GM19463 (cell line): ENCODE results near the gene STK39.

Experiments
- ATAC-seq: cut with Tn5 transposase; IDR thresholded peaks from one replicate; pipeline ENCODE4 v1.9.1; 2021; ENCODE audit warnings: mild to moderate bottlenecking, moderate library complexity; ENCODE audit not compliant: unreplicated experiment

Gene STK39

DNA sequence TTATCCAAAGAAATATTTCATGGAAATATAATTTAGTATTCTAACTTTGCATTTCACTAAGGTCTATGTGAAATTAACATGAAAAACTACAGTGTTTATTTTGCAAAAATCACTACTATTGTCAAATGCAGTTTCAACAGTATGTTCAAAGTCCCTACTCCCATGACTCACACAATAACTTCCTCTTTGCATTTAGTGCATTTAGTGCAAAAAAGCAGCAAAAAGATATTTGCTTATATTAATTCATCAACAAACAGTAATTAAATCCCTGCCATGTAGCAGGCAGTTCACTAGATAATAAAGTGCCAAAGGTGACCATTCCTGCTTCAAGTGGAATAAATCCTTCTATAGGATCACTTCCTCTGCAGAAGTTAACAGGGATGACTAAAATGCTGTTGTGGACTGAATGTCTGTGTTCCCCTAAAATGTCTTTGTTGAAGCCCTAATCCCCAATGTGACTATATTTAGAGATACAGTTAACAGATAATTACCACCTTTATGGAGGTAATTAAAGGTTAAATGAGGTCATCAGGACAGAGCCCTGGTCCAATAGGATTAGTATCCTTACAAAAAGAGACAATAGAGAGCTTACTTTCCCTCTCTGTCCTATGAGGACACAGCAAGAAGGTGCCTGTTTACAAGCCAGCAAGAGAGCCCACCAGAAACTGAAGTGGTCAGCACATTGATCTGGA lies 61.7 kb downstream of the STK39 start:
- ATAC-seq, result no peak

DNA sequence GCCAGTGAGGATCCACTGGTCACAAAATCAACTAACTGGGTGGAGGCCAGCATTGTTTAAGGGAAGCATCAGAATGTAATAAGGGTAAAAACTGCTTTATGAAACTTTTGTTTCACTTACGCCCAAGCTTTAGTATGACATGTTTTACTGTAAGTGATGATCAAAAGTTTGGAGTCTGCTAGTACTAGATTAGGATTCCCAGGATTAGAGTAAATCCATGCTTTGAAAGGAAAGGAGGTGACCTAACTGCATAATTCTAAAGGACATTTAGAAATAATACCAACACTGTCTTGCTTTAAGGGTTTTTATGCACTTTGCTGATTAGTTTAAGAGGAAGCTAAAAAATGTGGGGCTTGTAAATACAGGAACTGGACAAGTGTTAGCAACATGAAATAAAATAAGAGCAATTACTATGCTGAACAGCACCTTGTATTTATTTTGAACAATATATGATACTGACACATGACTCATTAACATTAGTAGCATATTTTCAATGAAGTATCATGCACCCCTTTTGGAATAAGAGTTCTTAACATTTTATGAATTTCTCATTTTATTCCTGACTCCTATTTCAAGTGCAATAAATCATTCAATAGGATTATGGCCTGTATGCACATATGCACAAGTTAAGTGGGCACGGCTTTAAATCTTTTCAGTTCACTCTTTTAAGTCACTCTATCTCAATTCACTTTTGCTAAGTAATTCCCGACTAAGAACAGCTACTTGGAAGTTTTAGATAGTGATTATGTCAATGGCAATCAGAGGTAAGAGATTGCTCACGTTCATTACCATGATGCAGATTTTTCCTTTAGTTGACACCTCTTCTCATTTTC lies 62.5 kb downstream of the STK39 start:
- no peak for ATAC-seq

DNA sequence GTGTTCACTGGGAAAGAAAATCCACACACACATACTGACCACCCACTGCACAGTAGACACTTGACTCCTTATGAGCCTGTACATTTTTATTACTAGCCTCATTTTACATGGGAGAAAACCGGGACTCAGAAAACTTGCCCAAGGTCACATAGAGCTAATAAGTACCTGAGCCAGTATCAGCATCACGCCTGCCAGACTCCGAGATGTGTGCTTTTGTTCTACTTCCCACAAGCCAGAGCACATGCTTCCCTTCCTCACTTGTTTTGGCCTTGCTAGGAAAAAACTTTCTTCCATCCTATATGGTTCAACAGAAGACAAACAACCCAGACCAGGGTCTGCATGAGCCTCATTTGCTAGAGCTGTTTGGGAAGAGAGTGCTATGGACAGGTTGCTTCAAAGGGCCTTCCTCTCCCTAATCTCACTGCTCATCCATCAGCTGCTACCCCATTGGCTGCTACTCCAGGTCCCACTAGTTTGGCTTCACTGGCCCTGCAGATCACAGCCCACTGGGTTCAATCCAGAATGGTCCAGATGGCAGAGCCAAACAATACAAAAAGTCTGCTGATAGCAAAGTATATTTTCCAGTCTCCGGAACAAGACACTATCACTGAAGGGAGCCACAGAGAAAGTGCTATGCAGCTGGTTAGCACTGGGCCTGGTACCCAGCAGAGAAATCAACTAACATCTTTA lies 63.9 kb downstream of the STK39 start:
- no peak for ATAC-seq

DNA sequence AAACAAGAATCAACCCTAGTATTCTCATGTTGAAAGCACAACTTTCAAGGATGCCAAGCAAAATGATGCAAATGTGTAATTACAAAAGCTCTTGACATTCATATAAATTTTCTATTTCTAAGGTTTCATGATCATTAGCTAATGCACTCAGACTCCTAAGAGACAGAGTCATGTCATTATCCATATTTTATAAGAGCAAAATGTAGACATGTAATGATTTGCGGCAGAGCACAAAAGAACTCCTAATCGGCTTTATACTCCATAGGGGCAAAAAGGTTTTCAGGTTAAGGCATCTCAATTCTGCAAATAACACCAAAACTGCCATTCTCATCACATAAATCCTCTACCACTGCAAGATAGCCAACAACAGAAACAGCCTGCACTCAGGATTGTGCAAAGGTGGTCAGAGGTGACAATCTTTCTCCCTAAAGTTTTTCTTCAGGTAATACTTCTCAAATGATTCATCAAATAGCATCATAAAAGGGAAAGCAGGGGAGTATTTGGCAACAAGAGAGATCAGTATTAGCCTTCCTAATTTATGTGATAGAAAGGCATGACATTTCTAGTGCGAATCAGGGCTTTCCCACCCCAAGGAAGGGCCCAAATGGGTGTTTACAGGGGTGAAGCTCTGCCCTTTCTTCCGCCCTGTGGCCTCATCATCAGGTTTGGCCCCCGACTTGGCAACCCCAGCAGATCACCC lies 64.7 kb downstream of the STK39 start:
- ATAC-seq, result no peak

DNA sequence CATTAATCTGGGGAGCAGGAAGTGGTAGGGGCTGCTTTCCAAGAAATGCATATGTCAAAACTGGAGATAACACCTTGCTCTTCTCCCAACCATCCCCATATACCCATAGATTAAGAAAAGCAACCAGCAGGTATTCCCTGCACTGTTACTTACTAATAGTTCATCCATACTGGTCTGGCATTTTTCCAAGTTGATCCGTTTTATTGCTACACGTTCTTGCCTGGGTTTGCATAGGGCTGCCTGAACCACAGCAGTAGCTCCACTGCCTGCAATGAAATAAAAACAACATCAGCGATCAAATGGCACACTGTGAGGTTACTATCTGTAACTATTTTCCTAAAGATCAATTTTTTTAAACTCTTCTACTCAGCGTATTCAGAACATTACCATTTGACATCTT lies 65.6 kb downstream of the STK39 start:
- no peak for ATAC-seq

DNA sequence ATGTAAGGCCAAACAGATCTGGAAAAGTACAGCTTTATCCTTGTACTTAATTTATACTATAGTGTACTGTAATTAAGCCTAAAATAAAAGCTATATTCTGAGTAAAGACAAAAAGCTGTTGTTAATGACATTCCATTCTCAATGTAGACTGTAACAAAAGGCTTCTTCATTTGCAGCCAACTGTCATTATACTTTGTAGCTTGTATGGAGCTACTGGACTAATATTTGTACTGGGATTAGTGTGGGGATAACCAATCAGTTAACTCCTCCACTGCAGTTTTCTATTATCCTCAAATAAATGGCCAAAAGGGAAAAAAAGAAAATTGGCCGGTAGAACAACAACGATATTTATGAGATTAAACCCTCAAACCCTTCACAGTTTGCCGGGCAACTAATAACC lies 66.5 kb downstream of the STK39 start:
- no peak for ATAC-seq

DNA sequence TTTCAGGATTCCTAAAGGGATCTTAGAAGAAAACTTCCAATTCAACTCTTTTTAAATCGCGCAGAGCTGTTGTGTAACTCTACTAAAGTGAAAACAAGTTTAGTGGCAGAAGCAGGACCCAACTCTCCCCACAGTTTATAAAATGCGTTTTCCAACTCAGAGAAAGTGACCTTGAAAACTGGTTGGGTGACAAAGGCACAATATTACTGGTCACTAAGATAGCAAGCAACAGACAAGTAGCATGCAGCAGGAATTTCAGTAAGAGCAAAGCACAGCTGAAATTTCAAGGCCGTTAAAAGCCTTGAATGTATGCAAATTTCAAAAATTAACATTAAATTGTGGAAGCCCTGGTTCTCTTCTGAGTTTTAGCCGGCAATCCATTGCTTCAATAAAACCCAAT lies 66.9 kb downstream of the STK39 start:
- ATAC-seq, result no peak

DNA sequence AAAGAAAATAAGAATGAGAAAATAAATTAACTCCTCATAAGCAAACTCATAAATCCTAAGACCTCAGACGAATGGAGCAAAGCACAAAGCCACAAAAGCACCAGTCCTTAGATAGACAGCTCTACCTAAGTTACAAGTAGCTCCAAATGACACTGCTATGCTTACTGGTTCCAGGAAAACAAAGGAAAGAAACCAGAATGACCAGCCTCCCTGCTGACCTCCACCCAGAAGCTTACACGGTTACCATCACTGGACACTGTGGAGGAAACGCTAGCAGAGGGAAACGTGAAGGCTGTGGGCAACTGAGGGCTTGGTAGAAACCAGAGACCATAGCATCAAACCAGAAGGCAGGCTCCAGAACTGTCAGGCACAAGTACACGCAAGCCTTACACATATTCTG lies 67.8 kb downstream of the STK39 start:
- no peak for ATAC-seq

DNA sequence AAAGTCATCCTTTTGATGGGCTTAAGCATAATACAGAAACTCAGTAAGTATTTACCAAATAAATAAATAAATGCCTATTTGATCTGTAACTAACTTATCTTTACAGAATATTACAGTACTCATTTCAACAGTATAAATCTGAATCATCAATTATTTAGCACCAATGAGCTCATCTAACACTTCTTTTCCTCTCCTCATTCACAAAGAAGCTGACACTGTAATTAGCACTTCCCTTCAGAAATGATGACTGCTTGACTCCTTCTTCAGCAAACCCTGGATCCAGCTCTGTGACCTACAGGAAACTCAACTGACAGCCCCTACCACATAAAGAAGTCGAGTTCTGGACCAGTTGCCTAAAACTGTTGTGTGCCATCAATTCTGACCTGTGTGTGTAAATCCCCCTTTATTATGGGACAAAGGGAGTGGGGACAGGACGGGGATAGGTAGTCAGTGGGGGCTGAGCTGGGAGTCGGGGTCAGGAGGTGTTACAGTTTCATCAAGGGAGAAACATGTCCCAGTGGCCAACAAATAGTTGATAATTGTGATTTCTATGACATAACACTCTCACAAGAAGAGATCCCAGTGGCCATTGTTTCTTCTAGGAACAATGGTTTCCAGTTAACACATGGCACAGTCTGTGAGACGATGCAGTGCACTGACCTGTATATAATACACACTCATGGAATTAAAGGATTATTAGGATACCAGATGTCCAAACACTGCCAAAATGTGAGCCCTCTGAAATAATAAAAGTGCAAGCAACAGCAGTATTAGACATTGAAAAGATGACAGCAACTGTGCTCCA lies 68.7 kb downstream of the STK39 start:
- no peak for ATAC-seq

DNA sequence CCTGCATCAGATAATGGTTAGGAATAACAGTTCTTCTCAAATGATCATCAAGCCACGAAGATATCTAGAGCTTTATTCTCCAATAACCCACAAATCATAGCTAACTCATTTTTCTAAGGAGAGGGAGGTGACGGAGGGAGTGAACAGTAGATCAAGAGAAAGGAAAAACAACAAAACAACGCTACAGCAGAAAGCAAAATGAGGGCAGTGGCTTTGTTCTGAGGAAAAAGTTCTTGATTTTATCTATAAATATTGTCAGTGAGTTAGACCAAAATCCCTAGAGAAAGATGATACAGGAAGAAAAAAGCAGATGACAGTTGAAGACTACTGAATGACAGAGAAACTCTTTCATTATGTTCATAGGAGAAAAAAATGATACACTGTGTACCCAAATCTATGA lies 71.0 kb downstream of the STK39 start:
- ATAC-seq, result no peak

DNA sequence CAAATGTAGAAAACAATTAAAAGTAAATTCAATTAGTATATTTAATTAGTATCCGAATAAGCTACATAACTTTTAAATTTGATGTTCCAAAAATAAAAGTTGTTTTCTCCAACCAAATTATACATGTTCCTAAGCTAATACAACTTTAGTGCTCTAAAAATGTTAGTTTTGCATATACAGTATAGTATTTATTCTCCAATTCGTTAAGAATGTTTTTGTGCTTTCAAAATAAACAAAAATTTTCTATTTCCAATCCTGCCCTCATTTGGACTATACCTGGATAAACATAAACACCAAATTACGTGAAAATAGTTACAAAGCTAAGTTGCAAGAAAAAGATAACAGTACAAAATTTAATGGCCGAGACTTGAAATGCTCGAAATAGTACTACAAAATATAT lies 71.9 kb downstream of the STK39 start:
- no peak for ATAC-seq

DNA sequence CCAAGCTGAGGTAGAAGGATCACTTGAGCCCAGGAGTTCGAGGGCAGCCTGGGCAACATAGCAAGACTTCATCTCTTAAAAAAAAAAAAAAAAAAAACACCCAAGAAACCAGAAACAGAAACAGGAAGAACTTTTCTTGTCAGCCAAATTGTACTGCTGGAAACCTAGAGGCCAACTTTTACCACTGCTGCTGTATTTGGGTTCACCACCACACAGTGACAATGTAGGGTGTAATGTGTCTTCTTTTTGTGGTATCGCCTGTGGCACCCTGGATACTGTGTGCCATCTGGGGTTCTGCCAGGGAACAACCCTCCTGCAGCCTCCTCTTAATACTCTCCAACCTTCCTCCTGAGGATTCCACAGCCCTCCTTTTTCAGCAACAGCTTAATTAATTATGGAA lies 72.6 kb downstream of the STK39 start:
- no peak for ATAC-seq

DNA sequence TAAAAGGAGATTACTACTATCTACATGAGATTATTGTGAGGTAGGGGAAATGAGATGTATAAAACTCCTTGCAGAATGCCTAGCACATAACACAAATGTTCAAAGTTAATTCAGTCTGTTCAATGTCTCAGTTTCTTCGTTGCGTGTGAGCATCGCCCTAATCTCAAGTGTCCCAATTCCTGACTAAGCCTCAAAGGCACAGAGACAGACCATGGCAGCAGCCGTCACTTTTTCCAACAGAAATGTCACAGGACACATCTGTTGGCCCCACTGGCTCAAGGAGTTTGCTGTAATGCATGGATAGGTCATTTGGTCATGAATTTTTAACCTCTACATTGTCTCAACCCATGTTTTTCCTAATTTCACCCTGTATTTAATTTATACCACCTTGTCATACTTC lies 75.3 kb downstream of the STK39 start:
- ATAC-seq, result no peak

DNA sequence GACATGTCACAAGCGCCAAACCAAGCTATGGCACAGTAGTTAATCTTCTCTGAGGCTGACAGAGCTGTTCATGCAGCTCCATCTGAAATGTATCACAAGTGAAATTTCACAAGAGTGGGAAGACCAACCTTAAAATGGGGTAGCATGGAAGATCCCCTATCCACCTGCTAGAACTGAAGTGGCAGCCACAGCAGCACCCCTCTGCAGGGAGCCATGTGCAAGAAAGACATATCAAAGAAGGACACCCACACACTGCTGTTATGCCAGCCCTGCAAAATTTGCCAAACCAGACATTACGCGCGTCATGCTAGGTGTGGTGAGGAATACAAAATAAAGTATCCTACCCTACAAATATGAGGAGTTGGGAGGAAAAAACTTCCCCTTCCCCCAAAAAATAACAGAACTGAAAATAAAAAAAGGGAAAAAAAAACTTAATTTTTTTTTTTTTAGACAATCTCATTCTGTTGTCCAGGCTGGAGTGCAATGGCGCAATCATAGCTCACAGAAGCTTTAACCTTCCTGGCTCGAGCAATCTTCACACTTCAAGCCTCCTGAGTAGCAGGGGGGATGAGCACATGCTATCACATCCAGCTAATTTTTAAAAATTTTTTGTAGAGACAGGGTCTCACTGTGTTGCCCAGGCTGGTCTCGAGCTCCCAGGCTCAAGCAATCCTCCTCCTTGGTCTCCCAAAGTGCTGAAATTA lies 76.2 kb downstream of the STK39 start:
- no peak for ATAC-seq

DNA sequence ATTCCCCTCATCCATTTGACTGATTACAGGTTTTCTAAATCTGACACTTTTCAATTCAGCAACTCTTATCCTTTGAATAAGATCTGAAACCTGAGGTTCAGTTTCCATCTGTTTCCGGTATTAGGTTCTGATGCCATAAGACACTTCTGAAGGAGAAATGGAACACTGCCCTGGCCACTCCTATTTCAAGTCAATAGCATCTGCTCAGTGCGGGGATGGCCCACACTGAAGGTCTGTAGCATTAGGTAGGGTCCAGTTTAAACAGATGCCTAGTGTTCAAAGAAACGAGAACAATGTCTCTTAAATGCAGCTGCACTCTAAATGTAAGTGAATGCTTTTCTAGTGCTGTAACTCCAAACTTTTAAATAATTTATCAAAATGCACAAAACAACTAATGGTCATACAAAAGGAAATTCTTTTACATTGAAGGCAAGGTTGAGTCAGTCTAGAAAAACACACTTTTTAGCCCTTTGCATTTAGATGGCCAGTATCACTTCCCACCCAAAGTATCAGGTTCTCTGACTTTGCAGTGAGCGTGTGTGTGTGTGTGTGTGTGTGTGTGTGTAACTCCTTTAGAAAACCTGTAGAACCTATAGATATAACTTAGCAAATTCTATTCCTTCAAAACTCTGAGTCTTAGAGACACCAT lies 78.2 kb downstream of the STK39 start:
- ATAC-seq, result no peak

DNA sequence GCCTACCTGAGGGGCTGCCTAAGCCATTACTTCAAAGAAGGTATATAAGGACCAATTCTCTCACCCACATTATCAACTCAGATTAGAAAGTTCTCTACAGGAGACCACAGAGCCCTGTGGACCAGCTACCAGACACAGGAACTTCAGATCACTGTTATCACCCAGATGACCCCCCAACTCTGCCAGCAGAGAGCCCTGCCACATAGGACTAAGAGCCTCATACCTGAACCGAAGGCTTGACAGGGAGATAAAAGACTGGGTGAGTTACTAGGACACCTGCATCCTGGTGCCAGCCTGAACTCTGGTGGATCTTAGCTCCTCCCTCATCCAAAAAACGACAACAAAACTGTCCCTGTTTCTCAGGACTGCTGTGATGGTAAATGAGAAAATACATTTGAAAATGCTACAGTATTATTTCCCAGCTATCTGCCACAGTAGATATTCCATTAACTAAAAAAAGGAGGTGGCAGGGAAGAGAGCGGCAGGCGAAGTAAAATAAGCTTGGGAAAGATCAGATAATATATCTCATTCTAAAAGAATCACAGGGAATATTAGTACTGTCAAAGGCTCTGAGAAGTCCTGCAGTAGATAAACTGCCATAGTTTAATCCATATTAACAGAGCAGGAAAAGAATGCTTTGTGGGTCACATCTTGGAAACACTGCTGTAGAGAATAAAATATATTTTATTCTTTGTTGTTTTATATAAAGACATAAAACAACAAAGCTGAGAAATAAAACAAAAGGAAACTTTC lies 79.7 kb downstream of the STK39 start:
- ATAC-seq, result no peak

DNA sequence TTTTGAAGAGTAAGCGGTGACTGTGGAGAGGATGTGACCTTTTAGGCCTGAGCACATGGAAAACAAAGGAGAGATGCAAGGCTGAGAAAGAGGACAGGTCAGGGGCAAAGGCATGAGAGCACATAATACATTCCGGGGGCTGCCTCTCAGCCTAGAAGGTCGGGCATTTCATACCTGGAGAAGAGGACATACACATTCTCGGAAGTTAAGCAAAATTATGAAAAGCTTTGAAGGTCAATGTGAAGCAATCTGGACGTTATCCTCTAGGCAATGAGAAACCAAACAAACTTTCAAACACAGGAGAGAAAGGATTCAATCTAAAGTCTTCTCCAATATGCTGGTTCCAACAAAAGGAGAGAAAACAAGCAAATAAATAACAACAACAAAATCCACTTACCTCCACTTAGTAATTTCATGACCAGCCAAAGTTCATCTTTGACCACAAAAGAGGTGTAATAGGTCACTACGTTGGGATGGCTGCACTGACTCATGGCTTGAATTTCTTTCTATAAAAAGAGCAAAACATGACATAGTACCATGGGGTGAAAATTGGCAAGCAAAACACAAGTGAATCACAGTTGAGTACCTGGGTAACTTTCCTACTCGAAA lies 80.4 kb downstream of the STK39 start:
- ATAC-seq, result no peak
